ENCODE measurements around the gene CDK15.

- TF ChIP-seq POLR2AphosphoS5 (IDR thresholded peaks at IDR 0.05; ENCODE audit: borderline replicate concordance, low read depth, low read length), result no peak
- no peak for TF ChIP-seq EZH2 (IDR thresholded peaks at IDR 0.05)
- TF ChIP-seq FOXP2 (optimal IDR thresholded peaks at IDR 0.05; ENCODE audit: control extremely low read depth, extremely low read length, insufficient read depth), result no peak
Measured at GRCh38 chr2:201937343-201937742, 131.0 kb downstream of the CDK15 start.
